GM21360 (cell line): ENCODE measurements around the gene ST6GALNAC6.

ENCODE experiments used
- ATAC-seq: cut with Tn5 transposase; IDR thresholded peaks from one replicate; pipeline ENCODE4 v1.9.1; 2021; ENCODE audit warnings: mild to moderate bottlenecking, moderate library complexity; ENCODE audit not compliant: unreplicated experiment

The ST6GALNAC6 gene

DNA sequence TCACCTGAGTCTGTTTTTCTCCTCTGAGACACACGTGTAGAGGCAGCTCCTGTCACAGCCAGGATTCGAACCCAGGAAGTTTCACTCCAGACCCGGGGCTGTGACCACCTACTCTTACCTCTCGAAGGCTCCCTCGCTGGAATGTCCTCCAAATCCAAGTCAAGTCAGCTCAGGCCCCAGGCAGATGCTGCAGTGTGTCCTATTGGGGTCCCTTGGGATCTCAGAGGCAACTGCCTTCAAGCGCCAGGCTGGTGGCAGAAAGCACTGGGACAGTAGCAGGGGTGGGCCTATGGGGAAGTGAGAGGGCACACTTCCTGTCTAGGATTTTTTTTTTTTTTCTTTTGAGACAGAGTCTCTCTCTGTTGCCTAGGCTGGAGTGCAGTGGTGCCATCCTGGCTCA is 18.2 kb upstream of the ST6GALNAC6 start:
- ATAC-seq, result no peak

DNA sequence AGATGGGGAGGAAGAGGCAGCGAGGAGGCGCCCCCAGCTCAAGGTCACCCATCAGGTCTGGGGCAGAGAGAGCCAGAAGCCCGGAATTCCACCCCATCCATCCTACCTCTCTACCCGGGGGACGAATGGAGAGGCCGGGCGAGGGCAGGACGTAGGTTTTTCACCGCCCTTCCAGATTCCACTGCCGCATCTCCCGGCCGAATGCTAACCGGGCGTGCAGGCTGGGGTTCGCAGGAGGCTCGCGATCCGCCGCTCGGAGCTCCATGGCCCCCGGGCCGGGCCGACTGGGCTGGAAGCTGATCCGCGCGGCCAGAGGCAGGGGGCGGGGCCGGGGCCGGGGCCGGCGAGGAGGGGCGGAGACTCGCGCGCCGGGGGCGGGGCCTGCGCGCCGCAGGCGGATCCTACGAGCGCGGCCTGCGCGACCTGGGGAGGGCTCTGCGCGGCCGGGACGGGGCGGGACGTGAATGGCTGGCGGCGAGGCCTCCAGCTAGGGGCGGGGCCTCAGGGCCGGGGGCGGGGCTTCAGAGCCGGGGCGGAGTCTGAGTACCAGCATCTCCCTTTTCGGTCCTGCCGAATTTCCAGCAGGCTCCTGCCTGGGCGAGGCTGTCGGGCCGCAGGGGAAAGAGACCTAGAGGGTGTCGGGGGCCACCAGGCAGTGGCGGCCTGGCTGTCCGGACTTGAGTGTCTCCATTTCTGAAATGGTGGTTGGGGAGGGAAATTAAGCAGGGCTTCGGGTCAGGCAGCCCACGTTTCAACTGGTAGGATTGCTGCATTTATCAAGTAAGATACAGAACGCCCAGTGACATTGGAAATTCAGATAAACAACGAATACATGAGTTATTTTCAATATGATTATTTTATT is 17.5 kb upstream of the ST6GALNAC6 start, which contains the start of gene ST6GALNAC4:
Gene ST6GALNAC4 (minus strand): TSS at position 322 of the 862 bp plus-strand sequence. CDS start 622 bp downstream, outside the sequence.
- peak; percentile 74 for ATAC-seq

DNA sequence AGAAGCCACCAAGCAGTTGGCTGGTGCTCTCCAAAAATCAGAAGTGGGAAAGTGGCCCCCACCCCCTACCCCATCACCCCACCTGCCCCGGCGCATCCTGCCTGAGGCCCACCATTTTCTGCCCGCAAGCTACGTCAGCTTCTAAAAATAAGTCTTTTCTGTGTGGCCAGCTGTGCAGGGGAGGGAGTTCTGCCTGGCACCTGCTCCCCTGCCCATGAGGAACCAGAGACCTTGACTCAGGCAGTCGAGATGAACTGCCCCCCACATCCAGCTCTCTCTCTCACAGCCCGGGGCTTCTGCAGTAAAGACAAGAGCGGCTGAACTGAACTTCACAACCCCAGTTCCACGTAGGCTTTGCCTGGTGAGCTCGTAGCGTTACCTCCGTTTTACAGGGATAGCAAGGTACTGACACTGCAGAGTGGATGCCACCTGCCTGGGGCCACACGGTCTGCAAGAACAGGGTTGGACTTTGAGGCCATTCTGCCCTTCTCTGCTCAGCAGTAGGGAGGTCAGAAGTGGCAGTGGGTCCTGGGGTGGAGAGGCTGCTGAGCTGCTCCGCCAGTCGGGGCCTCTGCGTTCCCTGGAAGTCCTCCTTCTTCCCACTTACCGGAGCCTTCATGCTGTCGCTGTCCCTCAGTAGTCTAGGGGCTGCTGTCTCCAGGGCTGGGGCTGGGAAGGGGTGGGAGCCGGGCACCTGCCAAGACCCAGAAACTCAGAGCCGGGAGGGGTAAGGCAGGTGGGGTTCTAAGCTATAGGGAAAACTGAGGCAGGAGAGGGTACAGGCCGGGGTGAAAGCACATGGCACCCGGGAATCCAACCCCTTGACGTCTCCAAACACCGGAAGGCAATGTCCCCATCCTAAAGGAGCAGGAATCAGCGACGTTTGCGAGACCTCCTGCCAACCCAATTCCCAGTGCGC is 16.7 kb upstream of the ST6GALNAC6 start:
- ATAC-seq, result no peak

DNA sequence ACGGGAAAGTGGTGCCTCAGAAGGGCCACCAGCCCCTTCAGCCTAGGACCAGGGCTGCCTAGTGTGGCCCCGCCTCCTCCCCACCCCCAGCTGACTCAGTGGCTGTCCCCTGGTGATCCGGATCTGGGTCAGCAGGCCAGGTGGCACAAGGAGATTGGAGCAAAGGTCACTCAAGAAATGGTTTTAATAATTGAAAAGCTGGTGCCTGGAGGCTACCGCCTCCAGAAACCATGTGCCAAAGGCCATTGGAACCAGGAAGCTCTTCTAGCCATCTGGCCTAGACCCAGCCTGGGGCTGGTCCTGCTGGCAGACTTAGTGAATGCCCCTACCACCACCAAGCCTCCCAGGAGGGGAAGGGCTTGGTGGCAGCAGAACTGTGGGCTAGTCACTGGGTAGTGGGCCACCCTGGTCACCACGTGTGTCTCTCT is 15.9 kb upstream of the ST6GALNAC6 start:
- no peak for ATAC-seq

DNA sequence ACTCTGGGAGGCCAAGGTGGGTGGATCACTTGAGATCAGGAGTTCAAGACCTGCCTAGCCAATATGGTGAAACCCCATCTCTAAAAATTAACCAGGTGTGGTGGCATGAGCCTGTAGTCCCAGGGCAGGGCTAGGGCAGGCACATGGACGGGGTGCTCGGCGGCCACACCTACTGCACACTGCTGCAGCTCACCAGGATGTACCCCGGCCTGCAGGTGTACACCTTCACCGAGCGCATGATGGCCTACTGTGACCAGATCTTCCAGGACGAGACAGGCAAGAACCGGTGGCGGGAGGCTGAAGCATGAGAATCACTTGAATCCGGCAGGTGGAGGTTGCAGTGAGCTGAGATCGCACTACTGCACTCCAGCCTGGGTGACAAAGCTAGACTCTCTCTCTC is 14.3 kb upstream of the ST6GALNAC6 start:
- ATAC-seq, result no peak

DNA sequence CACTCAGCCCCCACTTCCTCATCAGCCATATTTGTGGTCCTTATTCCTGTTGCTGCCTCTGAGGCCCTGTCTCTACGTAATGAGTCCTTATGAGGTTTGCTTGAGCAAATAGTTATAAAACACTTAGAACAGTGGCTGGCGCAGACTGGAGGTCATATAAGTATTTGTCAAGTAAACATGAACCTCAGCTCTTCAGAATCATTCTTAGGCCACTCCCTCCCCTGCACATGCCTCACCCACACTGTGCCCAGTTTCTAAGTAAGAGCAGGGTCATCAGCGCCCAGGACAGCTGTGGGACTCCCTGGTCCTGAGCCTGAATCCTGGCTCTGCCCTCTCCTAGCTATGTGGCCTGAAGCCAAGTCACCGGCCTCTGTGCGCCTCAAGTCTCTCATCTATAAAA is 13.5 kb upstream of the ST6GALNAC6 start:
- ATAC-seq, result no peak

DNA sequence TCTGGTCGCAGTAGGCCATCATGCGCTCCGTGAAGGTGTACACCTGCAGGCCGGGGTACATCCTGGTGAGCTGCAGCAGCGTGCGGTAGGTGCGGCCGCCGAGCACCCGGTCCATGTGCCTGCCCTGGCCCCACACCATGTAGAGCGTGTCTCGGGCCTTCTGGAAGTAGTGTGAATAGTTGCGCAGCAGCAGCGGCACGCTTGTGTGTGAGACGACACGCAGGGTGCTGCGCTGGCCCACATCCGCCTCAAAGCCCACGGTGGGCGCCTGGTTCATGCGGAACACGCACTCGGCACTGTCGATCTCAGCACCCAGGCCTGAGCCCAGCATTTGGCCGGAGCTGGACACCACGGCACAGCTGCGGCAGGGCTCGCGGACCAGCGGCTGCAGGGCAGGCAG is 12.9 kb upstream of the ST6GALNAC6 start:
- ATAC-seq, result no peak

DNA sequence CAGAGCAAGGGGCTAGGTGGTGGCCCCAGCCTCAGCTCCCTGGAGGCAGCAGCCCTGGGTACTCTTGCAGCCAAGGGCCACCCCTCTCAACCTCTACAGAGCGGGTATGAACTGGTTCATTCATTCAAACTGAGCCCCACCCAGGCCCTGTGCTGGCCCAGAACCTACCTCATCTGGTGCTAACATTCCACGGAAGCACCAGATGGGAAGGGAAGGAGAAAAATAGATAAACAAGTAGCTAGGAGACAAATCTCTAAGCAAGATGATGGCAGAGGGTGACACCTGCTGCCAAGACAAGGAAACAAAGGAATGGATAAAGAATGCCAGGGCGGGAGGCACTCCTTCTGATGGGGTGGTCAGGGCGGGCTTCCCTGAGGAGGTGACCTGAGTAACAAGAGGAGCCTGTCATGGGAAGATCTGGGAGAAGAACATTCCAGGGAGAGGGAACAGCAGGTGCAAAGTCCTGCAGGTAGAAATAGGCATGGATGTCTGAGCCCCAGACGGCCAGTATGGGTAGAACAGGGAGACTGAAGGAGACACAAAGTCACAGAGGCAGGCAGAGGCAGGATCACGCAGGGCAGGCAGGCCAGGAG is 11.3 kb upstream of the ST6GALNAC6 start:
- ATAC-seq, result no peak

DNA sequence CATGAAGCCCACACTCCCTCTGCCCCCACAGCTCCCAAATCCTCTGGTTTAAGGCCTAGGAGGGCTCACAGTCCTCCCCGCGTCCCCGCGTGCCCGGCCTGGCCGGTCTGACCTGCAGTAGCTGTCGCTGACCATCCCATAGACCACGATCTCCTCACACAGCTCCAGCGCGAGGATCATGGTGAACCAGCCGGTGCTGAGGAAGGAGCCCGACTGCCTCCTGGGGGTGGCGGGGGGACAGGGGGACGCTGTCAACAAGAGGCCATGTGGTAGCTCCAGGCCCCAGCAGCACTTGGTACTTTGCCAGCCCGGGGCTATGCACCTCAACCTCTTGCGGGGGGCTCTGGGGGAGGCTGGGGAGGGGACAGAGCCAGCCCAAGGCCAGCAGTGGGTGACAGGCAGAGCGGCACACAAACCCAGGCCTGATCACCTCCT is 10.5 kb upstream of the ST6GALNAC6 start:
- no peak for ATAC-seq

DNA sequence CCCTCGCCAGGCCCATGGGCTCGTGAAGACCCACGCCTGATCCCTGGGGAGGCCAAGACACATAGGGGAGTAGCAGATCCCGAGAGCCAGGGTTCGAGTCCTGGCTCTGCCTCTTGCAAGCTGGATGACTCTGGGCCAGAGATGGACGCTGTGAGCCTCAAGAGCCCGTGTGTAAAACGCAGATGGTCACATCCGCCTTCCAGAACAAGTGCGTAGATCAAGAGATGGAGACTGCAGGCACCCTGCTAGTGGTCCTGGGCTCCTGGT is 9.2 kb upstream of the ST6GALNAC6 start:
- no peak for ATAC-seq

DNA sequence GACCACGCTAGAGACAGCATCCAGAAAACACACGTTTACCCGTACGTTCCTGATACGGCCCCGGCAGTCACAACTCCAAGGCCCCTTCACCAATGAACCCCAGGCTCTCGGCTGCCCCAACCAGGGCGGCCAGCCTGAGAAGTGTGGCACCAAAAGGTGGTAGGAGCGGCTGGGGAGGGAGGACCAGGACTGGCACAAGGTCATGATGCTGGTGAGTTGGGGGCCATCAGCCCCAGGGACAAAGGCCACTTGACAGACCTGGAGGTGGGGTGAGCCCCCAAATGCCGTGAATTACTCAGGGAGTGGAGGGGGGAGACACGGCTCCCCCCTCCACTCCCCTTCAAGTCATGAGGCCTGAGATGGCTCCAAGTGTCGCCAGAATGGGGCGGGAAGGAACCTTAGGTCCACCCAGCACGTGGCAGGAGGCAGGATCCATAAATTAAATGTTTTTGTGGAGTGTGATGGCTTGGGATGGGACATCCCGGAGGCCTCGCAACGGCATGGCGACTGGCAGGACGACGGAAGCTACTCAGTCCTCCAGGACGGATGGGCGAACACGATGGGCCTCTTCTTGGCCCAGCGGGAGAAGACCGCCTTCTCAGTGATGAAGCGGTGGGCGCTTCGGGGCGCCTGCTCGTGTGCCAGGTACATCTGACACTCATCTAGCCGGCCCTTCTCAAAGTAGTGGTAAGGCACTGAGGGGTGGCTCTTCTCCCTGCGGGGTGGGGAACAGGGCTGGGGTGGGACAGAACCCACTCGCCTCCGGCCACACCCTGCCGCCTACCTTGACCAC is 8.7 kb upstream of the ST6GALNAC6 start:
- no peak for ATAC-seq

DNA sequence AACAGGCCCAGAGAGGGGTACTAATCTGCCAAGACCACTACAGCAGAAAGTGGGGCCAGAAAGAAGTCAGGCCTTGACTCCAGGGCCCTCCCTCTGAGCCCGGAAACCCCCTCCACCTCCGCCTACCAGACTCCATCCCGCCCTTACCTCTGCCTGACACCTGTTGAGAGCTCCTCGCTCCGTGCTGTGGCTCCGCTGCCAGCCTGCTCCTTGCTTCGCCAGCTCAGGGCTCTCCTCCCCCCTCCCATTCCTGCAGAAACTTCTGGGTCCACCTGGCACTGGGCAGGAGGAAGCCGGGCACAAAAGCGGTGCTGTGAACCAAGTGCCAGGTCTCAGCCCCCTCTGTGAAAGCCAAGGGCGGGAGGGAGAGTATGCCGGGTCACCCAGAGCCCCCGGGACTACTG is 6.4 kb upstream of the ST6GALNAC6 start:
- no peak for ATAC-seq

DNA sequence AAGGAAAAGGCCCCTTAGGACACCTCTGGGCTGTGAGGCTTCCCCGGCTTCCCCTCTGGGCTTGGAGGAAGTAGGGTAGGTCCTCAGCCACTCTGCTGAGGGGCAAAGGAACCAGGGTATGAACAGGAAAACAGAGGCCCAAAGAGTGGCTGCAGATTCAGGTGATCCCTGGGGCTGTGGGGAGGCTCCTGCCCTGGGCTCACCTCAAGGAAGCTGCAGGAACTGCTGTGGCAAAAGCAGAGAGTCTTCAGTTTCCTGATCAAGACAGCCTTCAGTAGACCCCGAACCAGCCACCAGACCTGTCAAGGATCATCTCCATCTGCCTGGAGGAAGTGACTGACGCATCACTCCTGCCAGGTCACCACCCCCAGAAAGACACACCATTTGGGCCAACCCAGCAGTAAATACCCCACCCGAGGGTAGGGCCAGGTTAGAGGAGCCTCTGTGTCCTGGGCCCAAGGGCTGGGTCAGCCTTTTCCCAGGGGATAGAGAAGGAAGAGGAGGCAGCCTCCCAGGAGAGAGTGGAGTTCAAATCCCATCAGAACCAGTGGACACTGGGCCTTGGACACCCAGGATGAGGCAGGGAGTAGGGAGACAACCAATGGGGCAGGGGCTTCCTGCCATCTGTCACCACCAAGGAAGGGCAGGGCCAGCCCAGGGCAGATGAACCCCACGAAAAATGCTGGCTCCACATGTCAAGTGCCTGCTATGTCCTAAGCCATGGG is 5.8 kb upstream of the ST6GALNAC6 start:
- no peak for ATAC-seq

DNA sequence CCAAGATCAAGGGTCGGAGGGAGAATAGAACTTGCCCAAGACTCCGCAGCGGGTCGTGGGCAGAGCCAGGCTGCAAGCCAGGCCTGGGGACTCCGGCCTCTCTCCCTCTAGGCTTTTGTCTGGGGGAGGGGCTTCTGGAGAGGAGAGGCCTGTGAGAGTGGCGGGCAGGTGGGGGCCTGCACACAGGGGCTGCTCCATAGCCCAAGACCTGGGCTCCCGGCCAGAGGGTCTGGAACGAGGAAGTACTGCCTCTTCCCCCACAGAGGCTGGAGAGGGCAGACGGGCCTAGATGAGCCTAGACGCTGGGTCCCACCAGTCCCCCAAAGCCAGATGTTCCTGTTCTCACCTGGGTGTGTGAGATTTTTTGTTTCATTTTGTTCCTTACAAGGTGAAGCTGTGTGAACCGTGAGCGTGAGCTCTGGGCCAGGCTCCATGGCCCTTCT is 5.2 kb upstream of the ST6GALNAC6 start:
- no peak for ATAC-seq

DNA sequence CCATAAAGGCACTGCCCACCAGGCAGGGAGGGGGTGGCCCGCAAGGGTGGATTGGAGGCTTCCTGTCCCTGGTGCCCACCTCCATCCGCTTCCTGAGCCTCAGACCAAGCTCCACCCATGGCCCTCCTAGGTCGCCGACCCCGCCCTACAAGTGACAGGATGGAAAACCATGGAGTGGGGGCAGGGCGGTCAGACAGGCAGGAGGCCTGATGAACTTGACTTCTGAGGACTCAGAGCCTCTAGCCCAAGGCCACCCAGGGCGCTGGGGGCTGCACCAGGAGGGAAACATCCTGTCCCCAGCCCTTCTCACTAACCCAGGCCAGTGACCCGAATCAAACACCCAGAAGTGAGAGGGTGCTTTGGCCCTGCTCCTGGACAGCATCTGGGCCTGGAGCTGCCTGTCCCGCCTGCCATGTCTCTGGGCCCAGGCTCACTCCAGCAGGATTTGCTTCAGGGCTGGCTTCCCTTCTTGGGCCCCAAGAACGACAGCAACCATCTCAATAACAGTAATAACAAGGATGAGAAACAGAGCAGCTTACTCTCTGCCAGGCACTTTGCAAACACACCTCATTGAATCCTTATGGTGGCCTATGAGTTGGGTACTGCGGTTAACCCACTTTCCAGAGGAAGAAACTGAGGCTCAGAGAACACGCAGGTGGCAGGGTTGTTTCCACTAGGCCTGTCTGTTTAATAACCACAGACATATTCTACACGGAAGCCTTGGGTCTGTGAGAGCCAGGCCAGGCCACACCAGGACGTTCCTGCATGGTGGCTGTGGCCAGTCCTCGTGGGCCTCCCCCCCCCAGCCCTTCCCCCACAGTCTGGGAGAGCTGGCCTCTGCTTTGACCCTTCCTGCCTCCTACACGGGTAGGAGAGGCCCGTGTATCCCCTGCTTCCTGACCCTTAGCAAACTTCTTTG is 4.4 kb upstream of the ST6GALNAC6 start:
- no peak for ATAC-seq

DNA sequence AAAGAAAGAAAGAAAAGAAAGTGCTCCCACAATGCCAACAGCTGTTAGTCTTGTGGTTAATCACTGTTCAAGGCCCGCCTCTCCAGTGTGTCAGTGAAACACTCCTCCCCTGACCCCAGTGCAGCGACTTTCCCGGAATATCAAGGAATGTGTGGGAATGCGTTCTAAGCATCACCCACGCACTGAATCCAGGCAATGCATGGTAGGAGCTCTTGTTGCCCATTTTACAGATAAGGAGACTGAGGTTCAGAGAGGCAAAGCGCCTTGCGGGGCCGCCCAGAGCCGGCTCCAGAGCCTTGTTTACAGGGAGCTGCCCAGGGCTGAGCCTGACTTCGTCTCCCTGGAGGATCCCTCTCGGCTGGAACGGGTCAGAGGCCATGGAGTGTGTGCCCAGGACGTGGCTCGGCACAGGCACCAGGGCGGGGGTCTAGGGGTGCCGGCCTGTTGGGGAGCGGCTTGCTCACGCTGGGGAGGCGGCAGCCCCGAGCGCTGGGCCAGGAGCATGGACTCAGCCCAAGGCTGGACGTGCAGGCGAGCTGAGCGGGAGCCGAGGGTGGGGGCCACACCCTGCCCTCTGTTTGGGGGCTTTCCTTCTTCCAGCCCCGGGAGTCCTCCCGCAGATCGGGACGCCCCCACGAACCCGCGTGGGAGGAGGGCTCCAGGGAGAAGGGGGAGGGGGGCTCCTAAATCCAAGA is 823 bp downstream of the ST6GALNAC6 start:
- ATAC-seq, result peak; percentile 11

DNA sequence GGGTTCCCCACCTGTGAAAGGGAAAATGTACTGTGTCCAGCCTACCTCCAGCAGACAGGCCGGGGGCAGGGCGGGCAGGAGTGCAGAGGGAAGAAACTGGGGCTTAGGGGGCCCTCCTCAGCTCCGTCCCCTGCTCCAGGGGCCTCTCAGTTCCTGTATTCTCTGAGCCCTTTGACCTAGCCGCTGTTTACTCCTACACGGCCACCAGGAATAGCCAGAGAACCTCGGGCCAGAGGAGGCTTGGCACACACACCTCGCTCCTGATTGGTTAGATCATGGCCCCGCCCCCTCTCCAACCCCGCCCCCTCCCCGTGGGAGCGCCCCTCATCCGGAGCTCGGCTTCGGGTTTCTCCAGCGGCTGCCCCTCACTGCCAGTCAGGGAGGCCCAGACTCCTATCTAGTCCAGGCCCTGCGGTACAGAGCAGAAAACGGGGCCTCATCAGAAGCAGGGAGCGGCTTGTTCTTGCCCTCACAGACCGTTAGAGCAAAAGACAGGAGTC is 2.2 kb downstream of the ST6GALNAC6 start:
- ATAC-seq, result no peak
